ENCODE results near the gene PUS7.
"Not testable (repeated sequence)": the region's sequence is repeated elsewhere in the genome, so short reads cannot be mapped to it uniquely, and the experiment has no call there.

The PUS7 gene

DNA sequence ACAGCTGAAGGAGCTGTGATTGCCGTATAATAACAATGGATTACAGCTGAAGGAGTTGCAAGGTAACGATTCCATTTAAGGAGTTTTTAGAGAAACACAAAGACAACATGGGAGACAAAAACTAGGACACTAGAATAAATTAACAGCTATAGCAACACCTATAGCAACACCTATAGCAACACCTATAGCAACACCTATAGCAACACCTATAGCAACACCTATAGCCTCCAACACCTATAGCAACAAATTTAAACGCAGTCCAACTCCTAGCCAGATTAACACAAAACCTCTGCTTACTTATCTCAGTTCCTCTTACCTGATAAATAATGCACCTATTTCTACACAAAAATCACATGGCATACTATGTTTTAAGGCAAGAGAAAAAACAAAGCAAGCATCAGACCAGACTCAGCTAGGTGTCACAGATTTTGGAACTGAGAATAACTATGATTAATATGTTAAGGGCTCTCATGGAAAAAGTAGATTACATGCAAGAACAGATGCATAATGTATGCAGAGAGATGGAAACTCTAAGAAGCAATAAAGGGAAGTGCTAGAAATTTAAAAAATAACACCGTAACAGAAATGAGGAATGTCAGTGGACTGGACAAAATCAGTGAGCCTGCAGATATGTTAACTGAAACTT, 77.6 kb downstream of the PUS7 start:
- no peak for DNase-seq

DNA sequence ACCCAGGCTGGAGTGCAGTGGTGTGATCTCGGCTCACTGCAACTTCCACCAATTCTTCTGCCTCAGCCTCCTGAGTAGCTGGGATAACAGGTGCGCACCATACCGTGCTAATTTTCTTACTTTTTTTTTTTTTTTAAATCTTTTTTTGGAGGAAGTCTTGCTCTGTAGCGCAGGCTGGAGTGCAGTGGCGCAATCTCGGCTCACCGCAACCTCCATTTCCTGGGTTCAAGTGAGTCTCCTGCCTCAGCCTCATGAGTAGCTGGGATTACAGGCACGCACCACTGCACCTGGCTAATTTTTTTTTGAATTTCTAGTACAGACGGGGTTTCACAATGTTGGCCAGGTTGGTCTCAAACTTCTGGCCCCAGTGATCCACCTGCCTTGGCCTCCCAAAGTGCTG, 79.9 kb downstream of the PUS7 start:
- not testable (repeated sequence) for DNase-seq

DNA sequence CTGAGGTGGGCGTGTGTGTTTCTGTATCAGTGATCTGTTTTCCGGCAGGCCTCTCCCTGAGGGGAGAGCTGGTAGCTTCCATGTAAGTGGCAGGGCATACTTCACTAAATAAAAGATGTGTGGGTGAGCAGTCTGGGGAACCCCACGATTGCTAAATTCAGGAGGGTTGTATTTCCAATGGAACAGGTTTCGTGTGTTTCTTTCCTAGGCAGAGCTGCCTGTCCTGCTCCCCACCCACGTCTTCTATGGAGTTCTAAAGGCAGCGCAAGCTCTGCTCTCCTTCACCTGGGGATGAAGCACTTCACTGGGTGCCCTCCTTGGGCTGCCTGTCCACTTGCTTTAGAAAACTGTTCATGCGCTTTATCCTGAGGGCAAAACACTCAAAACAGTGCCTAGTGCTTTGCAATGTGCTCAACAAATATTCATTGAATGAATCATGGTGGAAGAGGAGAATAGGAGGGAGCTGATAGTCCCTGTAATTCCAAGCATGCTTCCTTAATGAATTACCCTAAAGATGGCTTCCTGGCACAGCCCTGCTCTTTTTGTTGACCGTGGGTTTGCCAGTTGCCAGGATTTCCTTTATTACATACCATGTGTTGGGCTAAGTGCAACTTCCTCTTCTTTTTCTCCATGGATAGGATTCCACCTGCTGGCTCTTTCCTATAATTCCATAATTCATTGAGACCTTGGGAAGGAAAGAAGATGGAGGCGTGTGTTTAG, 82.7 kb downstream of the PUS7 start:
- DNase-seq, result no peak

DNA sequence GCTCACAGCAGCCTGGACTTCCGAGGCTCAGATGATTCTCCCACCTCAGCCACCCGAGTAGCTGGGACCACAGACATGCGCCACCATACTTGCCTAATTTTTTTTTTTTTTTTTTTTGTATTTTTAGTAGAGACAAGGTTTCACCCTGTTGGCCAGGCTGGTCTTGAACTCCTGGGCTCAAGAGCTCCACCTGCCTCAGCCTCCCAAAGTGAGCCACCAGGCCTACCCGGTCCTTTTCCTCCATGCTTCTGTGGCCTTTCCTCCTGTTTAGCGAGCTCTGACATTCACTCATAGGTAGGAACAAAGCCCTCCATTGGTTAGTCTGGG, 83.3 kb downstream of the PUS7 start:
- DNase-seq, result no peak

DNA sequence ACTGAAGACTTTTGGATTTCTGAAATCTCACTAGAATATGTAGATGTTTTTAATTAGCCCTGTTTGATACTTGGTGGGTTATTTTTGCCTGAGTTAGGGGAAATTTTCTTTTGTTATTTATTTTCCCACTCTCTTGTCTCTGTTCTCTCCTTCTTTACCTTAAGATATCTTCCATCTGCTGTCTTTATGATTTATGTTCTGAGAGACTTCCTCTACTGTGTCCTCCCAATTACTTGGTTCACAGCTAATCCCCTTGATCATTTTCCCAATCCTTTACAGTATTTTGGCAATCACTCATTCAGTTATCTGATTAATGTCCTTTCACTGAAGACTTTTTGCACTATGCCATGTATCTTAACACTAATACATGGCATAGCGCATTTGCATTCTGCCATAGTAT, 83.8 kb downstream of the PUS7 start:
- DNase-seq, result no peak

DNA sequence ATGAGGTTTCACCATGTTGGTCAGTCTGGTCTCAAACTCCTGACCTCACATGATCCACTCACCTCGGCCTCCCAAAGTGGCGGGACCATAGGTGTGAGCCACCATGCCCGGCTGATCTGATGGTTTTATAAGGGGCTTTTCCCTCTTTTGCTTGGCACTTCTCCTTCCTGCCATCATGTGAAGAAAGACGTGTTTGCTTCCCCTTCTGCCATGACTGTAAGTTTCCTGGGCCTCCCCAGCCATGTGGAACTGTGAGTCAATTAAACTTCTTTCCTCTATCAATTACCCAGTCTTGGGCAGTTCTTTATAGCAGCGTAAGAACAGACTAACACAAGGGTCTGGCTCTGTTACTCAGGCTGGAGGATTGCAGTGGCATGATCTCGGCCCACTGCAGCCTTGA, 84.7 kb downstream of the PUS7 start:
- not testable (repeated sequence) for DNase-seq

DNA sequence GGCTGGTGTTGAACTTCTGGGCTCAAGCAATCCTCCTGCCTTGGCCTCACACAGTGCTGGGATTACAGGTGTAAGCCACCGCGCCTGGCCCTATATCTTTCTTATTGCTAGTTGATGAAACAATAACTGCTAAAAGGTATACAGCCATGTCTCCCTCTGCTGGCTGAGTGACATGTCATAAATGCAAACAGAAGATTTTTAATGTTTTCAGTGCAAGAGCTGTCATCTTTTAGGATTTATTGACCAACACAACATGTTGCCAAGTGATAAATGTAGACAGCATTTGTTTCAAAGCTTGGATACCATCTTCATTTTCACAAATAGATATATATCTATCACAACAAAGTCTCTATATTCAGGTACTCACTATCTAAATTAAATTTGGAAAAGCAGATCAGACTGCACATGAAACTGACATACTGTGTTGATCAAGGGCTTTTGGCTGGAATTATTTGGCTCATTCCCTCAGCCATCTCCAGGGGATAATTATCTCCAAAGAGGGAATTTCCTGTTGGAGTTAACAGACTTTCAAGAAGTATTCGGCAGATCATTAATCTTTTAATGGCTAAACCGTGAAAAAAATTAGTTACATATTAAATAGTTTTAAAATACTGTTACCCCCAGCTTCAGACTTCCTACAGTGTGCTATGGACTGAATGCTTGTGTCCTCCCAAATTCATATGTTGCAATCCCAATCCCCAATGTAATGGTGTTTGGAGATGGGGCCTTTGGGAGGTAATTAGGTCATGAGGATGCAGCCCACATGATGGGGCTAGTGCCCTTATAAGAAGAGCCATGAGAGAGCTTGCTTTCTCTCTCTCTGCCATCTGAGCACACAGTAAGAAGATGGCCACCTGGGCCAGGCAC, 92.1 kb downstream of the PUS7 start:
- DNase-seq, result no peak

DNA sequence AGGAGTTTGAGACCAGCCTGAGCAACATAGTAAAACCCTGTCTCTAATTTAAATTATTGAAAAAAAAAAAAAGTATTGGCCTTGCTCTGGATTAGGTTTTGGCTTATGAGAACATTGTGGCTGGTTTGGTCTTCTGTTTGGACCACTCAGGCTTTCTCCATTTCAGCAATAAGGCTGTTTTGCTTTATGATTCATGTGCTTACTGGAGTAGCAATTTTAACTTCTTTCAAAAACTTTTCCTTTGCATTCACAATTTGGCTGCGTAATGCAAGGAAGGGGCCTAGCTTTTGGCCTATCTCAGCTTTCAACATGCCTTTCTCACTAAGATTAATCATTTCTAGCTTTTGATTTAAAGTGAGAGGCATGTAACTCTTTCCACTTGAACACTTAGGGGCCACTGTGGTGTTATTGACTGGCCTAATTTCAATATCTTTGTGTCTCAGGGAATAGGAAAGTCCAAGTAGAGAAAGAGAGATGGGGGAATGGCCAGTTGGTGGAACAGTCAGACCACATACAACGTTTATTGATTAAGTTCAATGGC, 95.4 kb downstream of the PUS7 start:
- DNase-seq, result no peak

DNA sequence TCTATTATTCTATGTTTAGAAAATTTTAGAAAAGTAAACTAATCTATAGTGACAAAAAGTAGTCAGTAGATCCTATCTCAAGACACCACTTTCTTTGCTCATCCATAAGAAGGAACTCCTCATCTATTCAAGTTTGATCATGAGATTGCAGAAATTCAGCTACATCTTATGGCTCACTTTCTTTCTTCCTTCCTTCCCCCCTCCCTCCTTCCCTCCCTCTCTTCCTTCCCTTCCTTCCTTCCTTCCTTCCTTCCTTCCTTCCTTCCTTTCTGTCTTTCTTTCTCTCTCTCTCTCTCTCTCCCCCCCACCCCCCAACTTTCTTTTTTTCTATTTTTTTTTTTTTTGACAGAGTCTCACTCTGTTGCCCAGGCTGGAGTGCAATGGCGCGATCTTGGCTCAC, 98.1 kb downstream of the PUS7 start:
- no peak for DNase-seq

DNA sequence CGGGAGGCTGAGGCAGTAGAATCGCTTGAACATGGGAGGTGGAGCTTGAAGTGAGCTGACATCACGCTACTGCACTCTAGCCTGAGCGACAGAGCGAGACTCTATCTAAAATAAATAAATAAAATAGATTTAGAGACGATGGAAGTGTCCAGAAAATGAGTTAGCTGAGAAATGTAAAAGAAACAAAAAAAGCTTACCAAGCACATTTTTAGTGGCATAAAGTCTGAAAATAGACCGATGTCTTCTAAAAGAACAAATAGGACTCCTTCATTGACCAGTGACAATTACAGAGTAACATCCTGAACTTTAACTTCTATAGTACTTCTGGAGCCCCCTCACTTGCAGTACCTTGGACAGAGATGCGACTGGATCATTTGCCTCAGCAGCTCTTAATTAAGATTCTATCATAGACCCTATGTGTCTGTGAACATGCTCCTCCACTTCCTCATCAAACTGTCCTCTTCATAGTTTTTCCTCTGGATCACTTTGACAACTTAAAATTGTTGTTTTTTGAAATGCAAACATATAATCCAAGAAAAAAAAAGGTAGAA, 108.1 kb downstream of the PUS7 start:
- no peak for DNase-seq

DNA sequence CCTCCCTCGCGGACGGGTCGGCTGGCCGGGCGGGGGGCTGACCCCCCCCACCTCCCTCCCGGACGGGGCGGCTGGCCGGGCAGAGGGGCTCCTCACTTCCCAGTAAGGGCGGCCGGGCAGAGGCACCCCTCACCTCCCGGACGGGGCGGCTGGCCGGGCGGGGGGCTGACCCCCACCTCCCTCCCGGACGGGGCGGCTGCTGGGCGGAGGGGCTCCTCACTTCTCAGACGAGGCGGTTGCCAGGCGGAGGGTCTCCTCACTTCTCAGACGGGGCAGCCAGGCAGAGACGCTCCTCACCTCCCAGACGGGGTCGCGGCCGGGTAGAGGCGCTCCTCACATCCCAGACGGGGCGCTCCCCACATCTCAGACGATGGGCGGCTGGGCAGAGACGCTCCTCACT, 111.3 kb downstream of the PUS7 start:
- DNase-seq, result not testable (repeated sequence)

DNA sequence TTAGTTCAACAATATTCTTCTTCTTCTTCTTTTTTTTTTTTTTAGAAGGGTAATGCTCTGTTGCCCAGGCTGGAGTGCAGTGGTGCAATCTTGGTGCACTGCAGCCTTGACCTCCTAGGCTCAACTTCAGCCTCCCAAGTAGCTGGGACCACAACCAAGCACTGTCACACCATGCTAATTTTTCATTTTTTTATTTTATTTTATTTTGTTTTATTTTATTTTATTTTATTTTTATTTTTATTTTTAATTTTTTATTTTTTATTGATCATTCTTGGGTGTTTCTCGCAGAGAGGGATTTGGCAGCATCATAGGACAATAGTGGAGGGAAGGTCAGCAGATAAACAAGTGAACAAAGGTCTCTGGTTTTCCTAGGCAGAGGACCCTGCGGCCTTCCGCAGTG, 112.3 kb downstream of the PUS7 start:
- DNase-seq, result not testable (repeated sequence)

DNA sequence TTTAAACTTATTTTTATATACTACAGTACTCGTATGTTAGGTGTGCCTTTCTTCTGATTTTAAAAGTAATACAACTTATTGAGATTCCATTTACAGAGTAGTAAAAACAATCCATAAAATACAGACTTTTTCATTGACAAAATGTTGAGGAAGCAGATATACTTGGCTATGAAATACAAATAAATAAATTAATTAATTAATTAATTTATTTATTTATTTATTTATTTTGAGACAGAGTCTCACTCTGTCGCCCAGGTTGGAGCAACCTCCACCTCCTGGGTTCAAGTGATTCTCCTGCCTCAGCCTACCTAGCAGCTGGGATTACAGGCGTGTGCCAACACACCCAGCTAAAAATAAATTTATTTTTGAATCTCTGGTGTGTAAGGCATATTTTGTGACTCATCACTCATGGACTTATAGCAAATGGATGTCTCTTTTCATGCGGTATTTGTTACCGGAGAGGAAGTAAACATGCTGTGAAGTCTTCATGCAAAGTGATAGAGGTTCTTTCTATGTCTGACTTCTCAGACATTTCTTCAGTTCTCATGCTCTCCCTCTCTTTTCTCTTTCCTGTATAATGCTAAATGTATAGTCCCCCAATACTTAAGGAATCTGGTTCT, 113.2 kb downstream of the PUS7 start:
- no peak for DNase-seq

Measured in NCI-H1048 (cell line).